HFF-Myc (cell line): ENCODE measurements around the gene VRK1.

Experiments
- DNase-seq: peaks from one replicate; pipeline ENCODE4 v3.0.0-alpha.2; 2011; ENCODE audit warnings: low read depth; ENCODE audit errors: extremely low read depth
- H3K4me3 ChIP-seq: replicated peaks from 2 replicates; pipeline ENCODE4 v1.5.1; 2011; ENCODE audit warnings: low read depth, mild to moderate bottlenecking, control low read depth, low read length
- CTCF ChIP-seq: IDR thresholded peaks from 2 replicates; pipeline ENCODE4 v1.5.1; 2012; ENCODE audit warnings: mild to moderate bottlenecking, low read depth, low read length, control low read depth; ENCODE audit errors: missing control alignments

The VRK1 gene

GRCh38 chr14:96849733-96850132, 52.6 kb downstream of the VRK1 start:
- no peak for TF ChIP-seq CTCF
- no peak for DNase-seq

GRCh38 chr14:96851694-96852381, 54.7 kb downstream of the VRK1 start:
- no peak for TF ChIP-seq CTCF
- no peak overlapping the region for H3K4me3 ChIP-seq
- DNase-seq: no peak

More at GRCh38 chr14:96849733-96850132, 52.6 kb downstream of the VRK1 start:
- no peak overlapping the region for H3K4me3 ChIP-seq

GRCh38 chr14:96852823-96853422, 55.7 kb downstream of the VRK1 start:
- H3K4me3 ChIP-seq: no peak overlapping the region
- peak; percentile 15 for DNase-seq
- peak; percentile 52 for TF ChIP-seq CTCF

GRCh38 chr14:96858643-96859042, 61.5 kb downstream of the VRK1 start:
- TF ChIP-seq CTCF: no peak
- DNase-seq: no peak
- H3K4me3 ChIP-seq: no peak overlapping the region

- TF ChIP-seq CTCF: no peak
- H3K4me3 ChIP-seq: no peak overlapping the region
- DNase-seq: no peak
Measured at GRCh38 chr14:96861568-96862310, 64.6 kb downstream of the VRK1 start.

- DNase-seq: no peak
- no peak overlapping the region for H3K4me3 ChIP-seq
- no peak for TF ChIP-seq CTCF
Measured at GRCh38 chr14:96863327-96863985, 66.3 kb downstream of the VRK1 start.
